ENCODE data around the gene HBP1. TPM values are rescaled to one million over a fixed set of nuclear protein-coding genes. Genes with fewer than 3 reads are reported as not detected.
A peak's percentile ranks its signal among the peaks of the same experiment; 100 is the strongest.

The HBP1 gene
- total RNA-seq, 1 donor from 2014 or later, result 121 TPM

- Histone ChIP-seq H4K20me1 (ENCODE audit: low read depth) (no peaks in the 10 kb centered on the region), H3K4me2 (no peak overlapping the region), H3K36me3 (no peaks in the 10 kb centered on the region), H3K4me1 (no peaks in the 10 kb centered on the region), H3F3A (ENCODE audit: low read depth) (no peaks in the 10 kb centered on the region), H3K27ac (no peak overlapping the region), H3K4me3 (no peak overlapping the region), H3K27me3 (no peaks in the 10 kb centered on the region), H2AFZ (replicated peaks) (no peak overlapping the region), H3K9me3 (ENCODE audit: low read depth) (no peaks in the 10 kb centered on the region), H3K9ac (no peak overlapping the region), H3K79me2 (ENCODE audit: low read depth) (no peaks in the 10 kb centered on the region)
- Mint-ChIP-seq H3K4me1 (peaks cover 9% of the 10 kb centered on the region), H3K27me3 (ENCODE audit: insufficient read depth, low read depth) (no peaks in the 10 kb centered on the region), H3K9me3 (no peaks in the 10 kb centered on the region), H3K4me3 (no peak overlapping the region), H3K27ac (no peak overlapping the region), H3K36me3 (peaks cover 2% of the 10 kb centered on the region)
- peak; percentile 72 for DNase-seq (ENCODE audit: low spot score)
- peak; percentile 80 for TF ChIP-seq CTCF (IDR thresholded peaks at IDR 0.05)
- TF ChIP-seq EZH2 (IDR thresholded peaks at IDR 0.05), result no peak
These were observed 18.3 kb upstream of the HBP1 start for GRCh38 chr7:107150375-107151073.

DNA sequence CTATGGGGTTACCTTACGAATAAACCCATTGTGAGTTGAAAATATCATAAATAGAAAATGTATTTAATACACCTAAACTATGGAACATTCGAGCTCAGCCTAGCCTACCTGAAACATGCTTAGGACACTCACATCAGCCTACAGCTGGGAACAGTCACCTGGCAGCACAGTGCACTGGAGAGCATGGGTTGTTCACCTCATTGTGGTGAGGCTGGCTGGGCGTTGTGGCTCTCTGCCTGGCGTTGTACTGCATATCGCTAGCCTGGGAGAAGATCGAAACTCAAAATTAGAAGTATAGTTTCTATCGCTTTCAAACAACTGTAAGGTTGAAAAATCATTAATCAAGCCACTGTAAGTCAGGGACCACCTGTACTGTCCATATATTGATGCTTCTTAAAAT lies 17.3 kb upstream of the HBP1 start:
- no peaks in the 10 kb centered on the region for H3K27me3 ChIP-seq
- H3F3A ChIP-seq (ENCODE audit: low read depth), result no peaks in the 10 kb centered on the region
- H3K27ac ChIP-seq, result no peak overlapping the region
- H4K20me1 ChIP-seq (ENCODE audit: low read depth), result no peaks in the 10 kb centered on the region
- H3K27me3 Mint-ChIP-seq (ENCODE audit: insufficient read depth, low read depth), result no peaks in the 10 kb centered on the region
- H3K4me1 ChIP-seq, result no peaks in the 10 kb centered on the region
- H3K9me3 ChIP-seq (ENCODE audit: low read depth), result no peaks in the 10 kb centered on the region
- no peak overlapping the region for H3K4me3 Mint-ChIP-seq
- H3K79me2 ChIP-seq (ENCODE audit: low read depth), result no peaks in the 10 kb centered on the region
- no peaks in the 10 kb centered on the region for H3K36me3 ChIP-seq
- H3K4me2 ChIP-seq, result no peak overlapping the region
- H2AFZ ChIP-seq (replicated peaks), result no peak overlapping the region
- TF ChIP-seq EZH2phosphoT487 (IDR thresholded peaks at IDR 0.05) (no peak), EZH2 (IDR thresholded peaks at IDR 0.05) (no peak), CTCF (IDR thresholded peaks at IDR 0.05) (no peak)
- DNase-seq (ENCODE audit: low spot score), result no peak
- H3K4me1 Mint-ChIP-seq, result peaks cover 9% of the 10 kb centered on the region
- H3K27ac Mint-ChIP-seq, result no peak overlapping the region
- no peak overlapping the region for H3K4me3 ChIP-seq
- H3K36me3 Mint-ChIP-seq, result peaks cover 6% of the 10 kb centered on the region
- no peak overlapping the region for H3K9ac ChIP-seq
- no peaks in the 10 kb centered on the region for H3K9me3 Mint-ChIP-seq

- no peak overlapping the region for H3K4me3 Mint-ChIP-seq
- no peaks in the 10 kb centered on the region for H3K36me3 ChIP-seq
- DNase-seq (ENCODE audit: low spot score), result no peak
- H3K79me2 ChIP-seq (ENCODE audit: low read depth), result no peaks in the 10 kb centered on the region
- no peaks in the 10 kb centered on the region for H3K9me3 Mint-ChIP-seq
- H4K20me1 ChIP-seq (ENCODE audit: low read depth), result no peaks in the 10 kb centered on the region
- no peaks in the 10 kb centered on the region for H3K4me1 ChIP-seq
- H3K4me1 Mint-ChIP-seq, result peaks cover 9% of the 10 kb centered on the region
- no peaks in the 10 kb centered on the region for H3K27me3 ChIP-seq
- TF ChIP-seq EZH2 (IDR thresholded peaks at IDR 0.05) (no peak), EZH2phosphoT487 (IDR thresholded peaks at IDR 0.05) (no peak), CTCF (IDR thresholded peaks at IDR 0.05) (no peak)
- H3K27me3 Mint-ChIP-seq (ENCODE audit: insufficient read depth, low read depth), result no peaks in the 10 kb centered on the region
- no peak overlapping the region for H3K4me2 ChIP-seq
- H3K27ac ChIP-seq, result no peak overlapping the region
- H3K36me3 Mint-ChIP-seq, result peaks cover 9% of the 10 kb centered on the region
- H3K9me3 ChIP-seq (ENCODE audit: low read depth), result no peaks in the 10 kb centered on the region
- no peak overlapping the region for H3K27ac Mint-ChIP-seq
- H2AFZ ChIP-seq (replicated peaks), result no peak overlapping the region
- H3K4me3 ChIP-seq, result no peak overlapping the region
- no peaks in the 10 kb centered on the region for H3F3A ChIP-seq (ENCODE audit: low read depth)
- no peak overlapping the region for H3K9ac ChIP-seq
These were observed 16.8 kb upstream of the HBP1 start for GRCh38 chr7:107152011-107152410.
